Esophagus muscularis mucosa (tissue), 4 donors: Measurements from ENCODE around the gene CD300E. TPM values are rescaled to one million over a fixed set of nuclear protein-coding genes. Genes with fewer than 3 reads are reported as not detected.

ENCODE experiments used
- DNase-seq: peaks from one replicate; pipeline ENCODE4 v3.0.0-alpha.2; 2017; ENCODE audit errors: extremely low spot score
- H3K27ac ChIP-seq, 4 donors: fragments of 200-600 bp; sonication (generic); replicated peaks in 1 of 4; 1 replicate in 3 of 4; 2 replicates in 1 of 4; pipeline ENCODE4 v1.5.1; 2016 to 2019; ENCODE audit warnings: mild to moderate bottlenecking in 1 of 4
- H3K27me3 ChIP-seq, 4 donors: fragments of 200-600 bp; sonication (generic); one replicate each; pipeline versions ENCODE4 v1.5.1 to v1.6.0; 2016 to 2019
- H3K36me3 ChIP-seq, 4 donors: fragments of 200-600 bp; sonication (generic); one replicate each; pipeline ENCODE4 v1.5.1; 2016 to 2019
- H3K4me1 ChIP-seq, 4 donors: fragments of 200-600 bp; sonication (generic); one replicate each; pipeline ENCODE4 v1.5.1; 2016 to 2019
- H3K4me3 ChIP-seq, 4 donors: fragments of 200-600 bp; sonication (generic); 1 replicate in 2 of 4; 2 replicates in 2 of 4; pipeline ENCODE4 v1.5.1; 2016 to 2019; ENCODE audit warnings: mild to moderate bottlenecking in 4 of 4, moderate library complexity in 1 of 4
- H3K9me3 ChIP-seq, 4 donors: fragments of 200-600 bp; sonication (generic); 1 replicate in 3 of 4; 2 replicates in 1 of 4; pipeline ENCODE4 v1.5.1; 2016 to 2019
- CTCF ChIP-seq, 3 experiments: fragments of 200-600 bp in 2 of 3; fragments of 450-650 bp in 1 of 3; sonication (generic) in 2 of 3; IDR thresholded peaks; one replicate each; pipeline ENCODE4 v1.5.1; 2017 to 2019; ENCODE audit warnings: antibody characterized with exemption in 3 of 3, mild to moderate bottlenecking in 2 of 3, moderate library complexity in 1 of 3
- EP300 ChIP-seq: sonication (generic); formaldehyde crosslinking; IDR thresholded peaks from one replicate; pipeline ENCODE4 v1.6.1; 2017; ENCODE audit warnings: antibody characterized with exemption
- POLR2A ChIP-seq: fragments of 450-650 bp; IDR thresholded peaks from one replicate; pipeline ENCODE4 v1.6.1; 2017; ENCODE audit warnings: antibody characterized with exemption, moderate library complexity, mild to moderate bottlenecking, low read depth
- POLR2AphosphoS5 ChIP-seq, 2 donors: sonication (generic); formaldehyde crosslinking; IDR thresholded peaks; one replicate each; pipeline ENCODE4 v1.6.1; 2017; ENCODE audit warnings: antibody characterized with exemption in 2 of 2
- WGBS: methylation state at CpG from one replicate; pipeline ENCODE4 v1.1.5; 2018; 5-methylcytosine and 5-hydroxymethylcytosine counted together
- intact Hi-C: fragments of 100-400 bp; cut with DNase I; formaldehyde crosslinking; loops from one replicate; pipeline ENCODE4 v1.15.1; 2023
- total RNA-seq, 4 donors: library from RNA; depleted of rRNA; stranded (reverse); fragments of >200 nt; gene quantifications; one replicate each; pipeline versions ENCODE4 v1.1.0 to v1.2.1, GENCODE V29; 2016

Gene CD300E
- 1 to 10 TPM in 1 of 4 donors, under 1 TPM in 3; 0.39 to 5.0 (median 0.62) TPM for total RNA-seq

- Histone ChIP-seq H3K9me3 (peaks cover 0 to 4% (median 0%) of the 10 kb centered on the region in 4 donors), H3K4me3 (no peak within 1 kb of the TSS), H3K4me1 (no peaks in the 10 kb centered on the region), H3K27me3 (peaks cover 0 to 18% (median 0%) of the 10 kb centered on the region in 4 donors), H3K27ac (no peak within 1 kb of the TSS), H3K36me3 (no peaks in the 10 kb centered on the region)
- DNase-seq: no peak
- no peak for TF ChIP-seq POLR2A
- TF ChIP-seq CTCF (IDR thresholded peaks at IDR 0.05): no peak
- no peak for TF ChIP-seq POLR2AphosphoS5 (IDR thresholded peaks at IDR 0.05)
- no peak for TF ChIP-seq EP300
- 67% methylated on average over 5 of the region's 5 CpGs for WGBS
- intact Hi-C loops: no loop called here
These were observed at the start of gene CD300E for GRCh38 chr17:74623693-74624093. CD300E (minus strand) TSS chr17:74623738; CDS start chr17:74623621, 117 bp downstream.

GRCh38 chr17:74671031-74671771 is 47.7 kb upstream of the CD300E start:
- Histone ChIP-seq H3K27me3 (peaks cover 0 to 60% (median 0%) of the 10 kb centered on the region in 4 donors), H3K4me1 (peaks cover 0 to 5% (median 0%) of the 10 kb centered on the region in 4 donors), H3K27ac (no peak overlapping the region), H3K36me3 (no peaks in the 10 kb centered on the region), H3K9me3 (peaks cover 0 to 6% (median 2%) of the 10 kb centered on the region in 4 donors), H3K4me3 (no peak overlapping the region)
- DNase-seq: no peak
- 18% methylated on average over 32 of the region's 57 CpGs for WGBS
- intact Hi-C loops: no loop called here
- no peak for TF ChIP-seq POLR2A
- peak in 1 of 2 donors; percentile 21 for TF ChIP-seq POLR2AphosphoS5 (IDR thresholded peaks at IDR 0.05)
- TF ChIP-seq EP300: no peak
- no peak for TF ChIP-seq CTCF (IDR thresholded peaks at IDR 0.05)

- no peak overlapping the region for H3K4me3 ChIP-seq
- no peaks in the 10 kb centered on the region for H3K36me3 ChIP-seq
- no peak overlapping the region for H3K27ac ChIP-seq
- DNase-seq: no peak
- H3K27me3 ChIP-seq: peaks cover 0 to 59% (median 0%) of the 10 kb centered on the region in 4 donors
- intact Hi-C loops: no loop called here
- peaks cover 0 to 6% (median 2%) of the 10 kb centered on the region in 4 donors for H3K9me3 ChIP-seq
- TF ChIP-seq CTCF (IDR thresholded peaks at IDR 0.05): no peak
- no peak for TF ChIP-seq POLR2A
- no peak for TF ChIP-seq POLR2AphosphoS5 (IDR thresholded peaks at IDR 0.05)
- TF ChIP-seq EP300: no peak
- peaks cover 0 to 5% (median 0%) of the 10 kb centered on the region in 4 donors for H3K4me1 ChIP-seq
- WGBS: 72% methylated on average over 4 of the region's 6 CpGs
These were observed 46.8 kb upstream of the CD300E start for GRCh38 chr17:74670329-74670728.

GRCh38 chr17:74663561-74663960 is 40.0 kb upstream of the CD300E start:
- TF ChIP-seq CTCF (IDR thresholded peaks at IDR 0.05) (no peak), EP300 (no peak), POLR2AphosphoS5 (IDR thresholded peaks at IDR 0.05) (no peak), POLR2A (no peak)
- Histone ChIP-seq H3K27ac (no peak overlapping the region), H3K27me3 (peaks cover 0 to 76% (median 0%) of the 10 kb centered on the region in 4 donors), H3K4me1 (no peaks in the 10 kb centered on the region), H3K9me3 (no peaks in the 10 kb centered on the region), H3K36me3 (no peaks in the 10 kb centered on the region), H3K4me3 (no peak overlapping the region)
- DNase-seq: no peak
- 82% methylated on average over 3 of the region's 3 CpGs for WGBS
- intact Hi-C loops: no loop called here
